ENCODE data around the gene LY9. TPM values are rescaled to one million over a fixed set of nuclear protein-coding genes. Genes with fewer than 3 reads are reported as not detected.

The LY9 gene
- total RNA-seq, 2 donors from 2014 or later: 0.46 to 1.7 TPM

DNA sequence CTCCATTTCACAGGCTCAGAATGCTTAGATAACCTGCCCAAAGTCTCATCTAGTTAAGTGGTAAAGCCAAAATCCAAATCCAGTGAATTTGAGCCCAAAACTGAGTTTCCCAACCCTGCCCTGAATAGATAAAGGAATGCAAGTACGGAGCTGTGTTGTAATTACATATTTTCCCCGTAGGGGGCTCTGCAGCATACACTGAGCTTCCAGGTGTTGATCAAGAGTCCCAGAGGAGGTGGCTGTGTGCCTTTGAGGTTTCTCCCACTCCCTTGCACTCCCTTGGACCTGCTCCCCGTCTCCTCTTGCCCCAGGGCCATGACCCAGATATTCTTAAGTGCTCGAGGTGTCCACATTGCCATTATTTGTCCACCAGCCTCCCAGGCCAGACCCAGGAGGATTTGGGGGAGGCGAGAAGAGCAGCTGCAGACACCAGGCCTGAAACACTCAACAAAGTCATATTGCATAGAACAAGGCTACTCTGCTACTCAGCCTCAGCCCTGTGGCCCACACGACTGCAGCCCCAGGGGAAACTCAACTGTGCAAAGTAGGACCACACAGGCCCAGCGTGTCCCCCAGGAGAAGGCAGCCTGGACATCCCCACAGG is 18.4 kb upstream of the LY9 start:
- Histone ChIP-seq H3K4me1 (replicated peaks) (peaks cover 2% of the 10 kb centered on the region), H3K4me3 (no peak overlapping the region), H3K27me3 (replicated peaks; ENCODE audit: insufficient read depth) (no peaks in the 10 kb centered on the region), H3K9me3 (no peaks in the 10 kb centered on the region), H3K27ac (no peak overlapping the region), H3K36me3 (no peaks in the 10 kb centered on the region)
- TF ChIP-seq POLR2A (IDR thresholded peaks at IDR 0.05): no peak
- TF ChIP-seq, protein P1, sequence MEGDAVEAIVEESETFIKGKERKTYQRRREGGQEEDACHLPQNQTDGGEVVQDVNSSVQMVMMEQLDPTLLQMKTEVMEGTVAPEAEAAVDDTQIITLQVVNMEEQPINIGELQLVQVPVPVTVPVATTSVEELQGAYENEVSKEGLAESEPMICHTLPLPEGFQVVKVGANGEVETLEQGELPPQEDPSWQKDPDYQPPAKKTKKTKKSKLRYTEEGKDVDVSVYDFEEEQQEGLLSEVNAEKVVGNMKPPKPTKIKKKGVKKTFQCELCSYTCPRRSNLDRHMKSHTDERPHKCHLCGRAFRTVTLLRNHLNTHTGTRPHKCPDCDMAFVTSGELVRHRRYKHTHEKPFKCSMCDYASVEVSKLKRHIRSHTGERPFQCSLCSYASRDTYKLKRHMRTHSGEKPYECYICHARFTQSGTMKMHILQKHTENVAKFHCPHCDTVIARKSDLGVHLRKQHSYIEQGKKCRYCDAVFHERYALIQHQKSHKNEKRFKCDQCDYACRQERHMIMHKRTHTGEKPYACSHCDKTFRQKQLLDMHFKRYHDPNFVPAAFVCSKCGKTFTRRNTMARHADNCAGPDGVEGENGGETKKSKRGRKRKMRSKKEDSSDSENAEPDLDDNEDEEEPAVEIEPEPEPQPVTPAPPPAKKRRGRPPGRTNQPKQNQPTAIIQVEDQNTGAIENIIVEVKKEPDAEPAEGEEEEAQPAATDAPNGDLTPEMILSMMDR (IDR thresholded peaks at IDR 0.05): peak in 3 of 4 experiments; percentile 31 to 52 (median 43)
- no peak for TF ChIP-seq POLR2AphosphoS5 (IDR thresholded peaks at IDR 0.05)
- WGBS: 63% methylated on average over 7 of the region's 7 CpGs
- intact Hi-C loops (cut with DNase I): no loop called here
- peak; percentile 27 for DNase-seq (ENCODE audit: low spot score)

DNA sequence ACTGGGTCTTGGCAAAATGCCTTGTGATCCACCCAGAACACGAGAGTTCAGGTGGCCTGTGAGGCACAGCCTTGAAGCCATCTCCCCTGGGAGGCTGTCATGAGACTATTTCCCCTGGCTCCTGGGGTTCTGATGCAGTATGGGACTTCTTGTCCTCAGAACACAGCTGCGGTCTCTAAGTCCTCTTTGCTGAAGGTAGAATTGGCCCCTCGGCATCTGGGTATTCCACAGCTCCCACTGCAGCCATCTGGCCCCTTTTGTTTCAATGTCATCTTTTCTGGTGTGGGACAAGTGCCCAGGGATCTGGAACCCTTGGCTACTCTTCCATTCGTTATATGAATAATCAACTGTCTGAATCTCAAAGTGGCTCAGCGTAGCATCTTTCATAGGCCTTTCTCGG is 17.0 kb upstream of the LY9 start:
- intact Hi-C loops (cut with DNase I): no loop called here
- Histone ChIP-seq H3K4me1 (replicated peaks) (peaks cover 2% of the 10 kb centered on the region), H3K4me3 (no peak overlapping the region), H3K36me3 (no peaks in the 10 kb centered on the region), H3K27ac (no peak overlapping the region), H3K9me3 (no peaks in the 10 kb centered on the region), H3K27me3 (replicated peaks; ENCODE audit: insufficient read depth) (no peaks in the 10 kb centered on the region)
- DNase-seq (ENCODE audit: low spot score): no peak
- 91% methylated on average over 6 of the region's 6 CpGs for WGBS
- TF ChIP-seq, protein P1 (IDR thresholded peaks at IDR 0.05): no peak
- TF ChIP-seq POLR2A (IDR thresholded peaks at IDR 0.05) (no peak), POLR2AphosphoS5 (IDR thresholded peaks at IDR 0.05) (no peak)

DNA sequence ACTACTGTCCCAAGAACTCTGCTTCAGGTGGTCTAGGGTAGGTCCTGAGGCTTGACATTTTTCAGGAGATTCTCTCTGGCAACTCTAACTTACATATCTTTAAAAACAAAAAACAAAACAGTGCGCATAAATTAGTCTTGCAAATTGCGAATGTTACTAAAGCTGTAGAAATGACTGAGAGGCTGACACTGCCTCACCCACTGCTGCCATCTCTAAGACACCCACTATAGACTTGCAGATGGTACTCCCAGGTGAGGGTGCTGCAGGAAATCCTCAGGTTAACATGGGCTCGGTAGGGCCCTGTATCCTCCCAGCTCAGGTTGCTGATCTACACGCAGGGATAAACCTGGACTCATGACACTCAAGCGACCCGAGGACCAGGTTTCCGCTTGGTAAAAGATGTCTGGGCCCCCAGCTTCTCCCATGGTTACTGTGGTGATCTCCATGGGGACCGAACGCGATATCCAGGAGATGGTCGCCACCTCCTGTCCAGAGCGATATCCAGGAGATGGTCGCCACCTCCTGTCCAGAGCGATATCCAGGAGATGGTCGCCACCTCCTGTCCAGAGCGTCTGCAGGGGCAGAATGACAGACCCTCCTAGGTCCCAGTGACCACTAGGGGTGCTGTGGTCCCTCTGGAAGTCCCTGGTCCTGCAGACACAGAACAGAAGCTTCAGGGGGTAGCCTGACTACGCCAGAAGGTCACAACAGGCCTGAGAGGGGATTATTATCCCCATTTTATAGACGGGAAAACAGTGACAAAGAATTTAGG is 16.2 kb upstream of the LY9 start:
- H3K4me1 ChIP-seq (replicated peaks): peaks cover 2% of the 10 kb centered on the region

DNA sequence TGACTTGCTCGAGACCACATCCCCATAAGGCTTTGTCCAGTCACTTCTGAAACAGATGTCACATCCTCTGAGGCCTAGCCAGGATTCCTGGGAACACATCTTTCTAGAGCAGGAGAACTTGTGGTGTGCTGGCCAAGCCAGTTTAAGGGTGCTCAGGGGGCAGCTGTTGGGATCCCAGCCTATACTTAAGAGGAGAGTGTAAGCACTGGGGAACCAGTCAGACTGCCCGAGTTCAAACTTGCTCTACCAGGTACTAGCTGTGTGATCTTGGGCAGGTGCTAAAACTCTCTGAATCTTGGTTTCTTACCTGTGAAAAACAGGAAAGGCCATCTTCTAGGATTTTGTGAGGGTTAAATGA is 15.6 kb upstream of the LY9 start:
- no peak for TF ChIP-seq POLR2AphosphoS5 (IDR thresholded peaks at IDR 0.05)
- TF ChIP-seq POLR2A (IDR thresholded peaks at IDR 0.05): no peak
- TF ChIP-seq, protein P1 (IDR thresholded peaks at IDR 0.05): no peak
- Histone ChIP-seq H3K27ac (no peak overlapping the region), H3K27me3 (replicated peaks; ENCODE audit: insufficient read depth) (no peaks in the 10 kb centered on the region), H3K4me3 (no peak overlapping the region), H3K36me3 (no peaks in the 10 kb centered on the region), H3K9me3 (no peaks in the 10 kb centered on the region), H3K4me1 (replicated peaks) (peaks cover 2% of the 10 kb centered on the region)
- WGBS: 72% methylated on average over 2 of the region's 2 CpGs
- DNase-seq (ENCODE audit: low spot score): no peak
- intact Hi-C loops (cut with DNase I): no loop called here

More for the DNA sequence above, 16.2 kb upstream of the LY9 start:
- no peaks in the 10 kb centered on the region for H3K27me3 ChIP-seq (replicated peaks; ENCODE audit: insufficient read depth)
- DNase-seq (ENCODE audit: low spot score): no peak
- intact Hi-C loops (cut with DNase I): no loop called here
- WGBS: 95% methylated on average over 16 of the region's 18 CpGs
- H3K9me3 ChIP-seq: no peaks in the 10 kb centered on the region
- TF ChIP-seq POLR2A (IDR thresholded peaks at IDR 0.05) (no peak), POLR2AphosphoS5 (IDR thresholded peaks at IDR 0.05) (no peak)
- TF ChIP-seq, protein P1 (IDR thresholded peaks at IDR 0.05): no peak
- no peak overlapping the region for H3K27ac ChIP-seq
- no peaks in the 10 kb centered on the region for H3K36me3 ChIP-seq
- no peak overlapping the region for H3K4me3 ChIP-seq

Measured in prostate gland (tissue), 2 donors.